Skeletal muscle tissue (tissue), 4 donors: ENCODE data around the gene SELENOS. TPM values are rescaled to one million over a fixed set of nuclear protein-coding genes. Genes with fewer than 3 reads are reported as not detected.

Experiments used
- H3K27ac ChIP-seq: one replicate; pipeline ENCODE4 v1.7.0; 2013; ENCODE audit warnings: mild to moderate bottlenecking, low read depth, low read length, inconsistent platforms
- H3K27me3 ChIP-seq, 3 donors: one replicate each; pipeline ENCODE4 v1.7.0; 2013; ENCODE audit warnings: low read length in 3 of 3; ENCODE audit not compliant: control insufficient read depth in 3 of 3, insufficient read depth in 3 of 3
- H3K36me3 ChIP-seq, 3 donors: one replicate each; pipeline ENCODE4 v1.7.0; 2013; ENCODE audit warnings: low read length in 3 of 3; ENCODE audit not compliant: control insufficient read depth in 3 of 3, insufficient read depth in 3 of 3
- H3K4me1 ChIP-seq, 3 donors: one replicate each; pipeline ENCODE4 v1.7.0; 2013; ENCODE audit warnings: low read length in 3 of 3, mild to moderate bottlenecking in 3 of 3; ENCODE audit not compliant: control insufficient read depth in 3 of 3, insufficient read depth in 3 of 3
- H3K4me3 ChIP-seq, 3 donors: one replicate each; pipeline ENCODE4 v1.7.0; 2013; ENCODE audit warnings: low read length in 3 of 3
- H3K9ac ChIP-seq, 3 donors: one replicate each; pipeline ENCODE4 v1.7.0; 2013; ENCODE audit warnings: low read length in 3 of 3, mild to moderate bottlenecking in 3 of 3, moderate library complexity in 2 of 3, low read depth in 1 of 3
- H3K9me3 ChIP-seq, 3 donors: one replicate each; pipeline ENCODE4 v1.7.0; 2013; ENCODE audit warnings: low read length in 3 of 3; ENCODE audit not compliant: control insufficient read depth in 3 of 3
- total RNA-seq: library from RNA; depleted of rRNA; stranded (reverse); fragments of >200 nt; gene quantifications from one replicate; pipeline ENCODE4 v1.2.3, GENCODE V29; 2014
- donor health status: Osteomylitis.

The SELENOS gene
- total RNA-seq, 1 donor from 2014 or later = 25.6 TPM

DNA sequence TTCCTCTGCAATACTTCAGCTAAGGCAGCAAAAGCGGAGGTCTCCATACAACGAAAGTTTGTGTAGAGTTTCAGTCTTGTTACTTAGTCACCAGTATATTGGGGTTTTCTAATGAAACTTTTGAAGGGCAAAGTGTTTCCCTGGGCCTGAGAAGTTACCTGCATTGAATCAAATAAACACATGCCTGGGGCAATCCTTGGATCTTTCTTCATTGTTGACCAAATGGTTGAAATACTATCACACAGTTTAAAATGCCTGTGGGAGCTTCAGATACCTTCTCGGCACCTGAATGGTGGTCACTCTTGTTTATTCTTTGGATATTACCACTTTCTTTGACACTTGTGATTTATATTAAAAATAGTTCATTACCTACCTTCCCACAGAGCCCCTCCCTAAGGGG is 24.4 kb downstream of the SELENOS start:
- H3K36me3 ChIP-seq = no peaks in the 10 kb centered on the region
- H3K27me3 ChIP-seq = no peaks in the 10 kb centered on the region
- H3K27ac ChIP-seq = peak overlapping the region; percentile 71
- H3K9me3 ChIP-seq = no peaks in the 10 kb centered on the region
- peak overlapping the region; percentile 73 to 86 (median 79) for H3K9ac ChIP-seq
- peak overlapping the region; percentile 82 to 83 (median 83) for H3K4me3 ChIP-seq
- H3K4me1 ChIP-seq = peaks cover 25 to 28% (median 27%) of the 10 kb centered on the region in 3 donors

GRCh38 chr15:101251830-101252820 is 25.2 kb downstream of the SELENOS start, which contains the start of gene CHSY1:
TSS of gene CHSY1 (minus strand) at chr15:101252048. CDS start at chr15:101251456, 592 bp downstream.
- H3K9ac ChIP-seq = peak within 1 kb of the TSS; percentile 79 to 86 (median 83)

GRCh38 chr15:101250873-101251829 is 26.1 kb downstream of the SELENOS start:
- no peaks in the 10 kb centered on the region for H3K9me3 ChIP-seq
- peak overlapping the region; percentile 82 to 90 (median 85) for H3K4me3 ChIP-seq
- no peaks in the 10 kb centered on the region for H3K27me3 ChIP-seq
- peaks cover 33 to 39% (median 34%) of the 10 kb centered on the region in 3 donors for H3K4me1 ChIP-seq
- H3K9ac ChIP-seq = peak overlapping the region; percentile 73 to 86 (median 83)
- H3K36me3 ChIP-seq = no peaks in the 10 kb centered on the region
- peak overlapping the region; percentile 75 for H3K27ac ChIP-seq

More at GRCh38 chr15:101251830-101252820, 25.2 kb downstream of the SELENOS start, which contains the start of gene CHSY1:
- Histone ChIP-seq H3K9me3 (no peaks in the 10 kb centered on the region), H3K4me1 (peaks cover 30 to 35% (median 32%) of the 10 kb centered on the region in 3 donors), H3K4me3 (peak within 1 kb of the TSS; percentile 82 to 90 (median 85)), H3K27ac (peak within 1 kb of the TSS; percentile 75), H3K36me3 (no peaks in the 10 kb centered on the region), H3K27me3 (no peaks in the 10 kb centered on the region)

- no peaks in the 10 kb centered on the region for H3K27me3 ChIP-seq
- no peaks in the 10 kb centered on the region for H3K9me3 ChIP-seq
- peaks cover 33 to 42% (median 35%) of the 10 kb centered on the region in 3 donors for H3K4me1 ChIP-seq
- H3K27ac ChIP-seq = peak overlapping the region; percentile 75
- H3K36me3 ChIP-seq = no peaks in the 10 kb centered on the region
- peak overlapping the region; percentile 73 to 83 (median 77) for H3K9ac ChIP-seq
- peak overlapping the region; percentile 78 to 90 (median 85) for H3K4me3 ChIP-seq
Measured at GRCh38 chr15:101250341-101250831, 26.9 kb downstream of the SELENOS start.

DNA sequence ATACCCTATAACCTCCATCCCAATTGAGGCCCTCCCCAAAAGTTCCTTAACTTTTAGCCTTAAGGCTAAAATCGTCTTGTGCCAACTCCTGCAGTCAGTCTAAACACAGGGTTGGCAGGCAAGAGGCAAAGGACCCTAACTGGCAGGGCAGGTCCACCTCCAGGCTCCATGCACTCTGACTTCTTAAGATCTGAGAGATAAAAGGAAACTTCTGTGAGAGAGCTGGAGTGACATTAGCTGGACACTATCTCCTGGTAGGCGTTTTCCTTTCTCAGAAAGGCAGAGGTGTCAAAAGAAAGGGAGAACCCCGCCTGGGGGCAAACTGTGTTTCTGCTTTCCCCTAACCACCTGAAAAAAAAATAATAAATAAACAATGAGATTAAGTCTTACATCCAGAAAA is 29.0 kb downstream of the SELENOS start:
- Histone ChIP-seq H3K9ac (no peak overlapping the region), H3K9me3 (no peaks in the 10 kb centered on the region), H3K27ac (no peak overlapping the region), H3K4me1 (peaks cover 45 to 60% (median 45%) of the 10 kb centered on the region in 3 donors), H3K36me3 (no peaks in the 10 kb centered on the region), H3K27me3 (no peaks in the 10 kb centered on the region), H3K4me3 (no peak overlapping the region)

DNA sequence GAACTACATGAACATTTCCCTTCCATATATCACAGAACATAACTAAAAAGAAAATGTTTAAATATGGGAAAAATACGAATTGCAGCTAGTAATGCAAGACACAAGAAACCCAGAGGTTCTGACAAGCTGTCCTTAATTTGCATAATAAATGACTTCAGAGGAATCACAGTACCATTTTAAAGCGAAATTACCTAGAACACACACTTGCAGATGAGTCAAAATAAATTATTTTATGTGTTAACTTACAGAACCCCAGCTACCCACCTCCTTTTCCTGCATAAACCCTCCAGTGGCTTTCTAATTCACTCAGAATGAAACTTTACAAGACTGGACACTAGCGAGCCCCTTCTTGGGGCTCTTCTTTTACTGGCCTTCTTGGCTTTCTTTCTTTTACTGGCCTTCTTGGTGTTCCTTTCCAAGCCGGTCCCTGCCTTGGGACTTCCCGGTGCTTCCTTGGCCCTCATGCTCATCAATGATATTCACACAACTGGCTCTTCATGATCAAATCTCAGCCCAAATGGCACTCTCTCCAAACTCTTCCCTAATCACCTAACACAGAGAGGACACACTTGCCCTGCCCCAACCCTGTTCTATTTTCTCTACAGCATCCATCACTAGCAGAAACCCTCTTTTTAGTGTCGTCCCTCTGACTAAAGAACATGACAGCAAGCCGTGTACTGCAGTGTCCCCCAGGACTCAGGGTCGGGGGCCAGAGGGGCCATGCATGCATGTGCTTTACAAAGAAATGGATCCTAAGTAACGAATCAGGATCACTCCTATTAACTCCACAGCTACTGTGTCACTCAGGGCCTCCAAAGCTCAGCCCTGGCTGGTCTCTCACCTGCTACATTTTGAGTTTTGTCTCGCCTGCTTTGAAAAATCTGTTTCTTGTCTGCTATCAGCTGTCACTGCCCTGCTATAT is 30.2 kb downstream of the SELENOS start:
- Histone ChIP-seq H3K36me3 (no peaks in the 10 kb centered on the region), H3K27ac (no peak overlapping the region), H3K9ac (no peak overlapping the region), H3K9me3 (no peaks in the 10 kb centered on the region), H3K4me3 (no peak overlapping the region), H3K27me3 (no peaks in the 10 kb centered on the region), H3K4me1 (peaks cover 45 to 60% (median 49%) of the 10 kb centered on the region in 3 donors)

DNA sequence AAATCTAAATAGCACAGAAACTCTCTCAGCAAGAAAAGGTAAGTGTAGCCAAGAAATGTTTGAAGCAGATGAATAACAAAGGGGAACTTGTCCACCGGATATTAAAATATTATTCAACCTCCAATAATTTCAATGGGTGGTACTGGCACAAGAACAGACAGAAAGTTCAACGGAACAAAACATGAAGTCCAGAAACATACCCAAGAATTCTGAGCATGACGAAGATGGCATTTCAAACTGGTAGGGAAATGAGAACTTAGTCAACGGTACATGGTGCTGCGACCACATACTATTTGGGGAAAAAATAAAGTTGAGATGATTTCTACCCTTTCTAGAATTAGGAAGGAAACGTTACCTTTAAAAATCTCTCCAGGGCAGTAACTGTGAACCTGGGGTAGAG is 30.9 kb downstream of the SELENOS start:
- Histone ChIP-seq H3K27ac (no peak overlapping the region), H3K9me3 (no peaks in the 10 kb centered on the region), H3K27me3 (no peaks in the 10 kb centered on the region), H3K36me3 (no peaks in the 10 kb centered on the region), H3K9ac (no peak overlapping the region), H3K4me1 (peaks cover 47 to 64% (median 52%) of the 10 kb centered on the region in 3 donors), H3K4me3 (no peak overlapping the region)

GRCh38 chr15:101244889-101245668 is 32.2 kb downstream of the SELENOS start:
- Histone ChIP-seq H3K4me3 (no peak overlapping the region), H3K27ac (no peak overlapping the region), H3K36me3 (no peaks in the 10 kb centered on the region), H3K27me3 (no peaks in the 10 kb centered on the region), H3K4me1 (peaks cover 42 to 62% (median 50%) of the 10 kb centered on the region in 3 donors), H3K9ac (no peak overlapping the region), H3K9me3 (no peaks in the 10 kb centered on the region)
